A172 (cell line): ENCODE data around the gene EIF4E2. TPM values are rescaled to one million over a fixed set of nuclear protein-coding genes. Genes with fewer than 3 reads are reported as not detected.
A peak's percentile ranks its signal among the peaks of the same experiment; 100 is the strongest.

Experiments
- DNase-seq: peaks from one replicate; pipeline ENCODE4 v3.0.0-alpha.2; 2015; ENCODE audit warnings: low spot score
- total RNA-seq: library from RNA; depleted of rRNA; stranded (reverse); fragments of >200 nt; shearing (Covaris generic); gene quantifications from 2 replicates; pipeline ENCODE4 v1.2.3, GENCODE V29; 2014; rRNA removed

EIF4E2 gene
- total RNA-seq, 1 experiment from 2014 or later: 122 TPM

- no peak for DNase-seq
Measured at GRCh38 chr2:232597362-232598079, 47.0 kb downstream of the EIF4E2 start.

GRCh38 chr2:232598293-232598692 lies 47.8 kb downstream of the EIF4E2 start:
- no peak for DNase-seq

GRCh38 chr2:232600053-232600773 lies 49.7 kb downstream of the EIF4E2 start:
- DNase-seq: no peak

- DNase-seq: no peak
Measured at GRCh38 chr2:232603283-232603682, 52.8 kb downstream of the EIF4E2 start.

- no peak for DNase-seq
Measured at GRCh38 chr2:232604535-232604934, 54.0 kb downstream of the EIF4E2 start.

GRCh38 chr2:232607011-232607410 lies 56.5 kb downstream of the EIF4E2 start:
- DNase-seq: no peak

GRCh38 chr2:232609607-232610006 lies 59.1 kb downstream of the EIF4E2 start:
- no peak for DNase-seq

GRCh38 chr2:232610081-232610480 lies 59.6 kb downstream of the EIF4E2 start:
- no peak for DNase-seq

GRCh38 chr2:232611061-232611460 lies 60.6 kb downstream of the EIF4E2 start:
- no peak for DNase-seq

GRCh38 chr2:232611559-232612218 lies 61.2 kb downstream of the EIF4E2 start:
- peak; percentile 49 for DNase-seq

GRCh38 chr2:232613538-232614134 lies 63.1 kb downstream of the EIF4E2 start:
- DNase-seq: no peak

GRCh38 chr2:232615339-232615738 lies 64.8 kb downstream of the EIF4E2 start:
- DNase-seq: no peak

Other genes with a start within 250 kb of the EIF4E2 start
- gene ALPP, start 171.9 kb upstream of the EIF4E2 start, total RNA-seq: 0.84 and 2.1 TPM in 2 replicates
- 0.12 TPM in 1 of 2 replicates, not detected in the other for gene ALPG, start 143.8 kb upstream of the EIF4E2 start, total RNA-seq
- not detected in 2 replicates for gene ALPI, start 94.5 kb upstream of the EIF4E2 start, total RNA-seq
- gene ECEL1, start 62.9 kb upstream of the EIF4E2 start, total RNA-seq: not detected in 2 replicates
- not detected in 2 replicates for gene PRSS56, start 30.3 kb upstream of the EIF4E2 start, total RNA-seq
- not detected in 2 replicates for gene CHRND, start 24.5 kb upstream of the EIF4E2 start, total RNA-seq
- not detected in 2 replicates for gene CHRNG, start 11.0 kb upstream of the EIF4E2 start, total RNA-seq
- gene TIGD1, start 132 bp upstream of the EIF4E2 start, total RNA-seq: 11.5 and 11.8 TPM in 2 replicates
- gene EFHD1, start 82.9 kb downstream of the EIF4E2 start, total RNA-seq: 0.24 and 1.1 TPM in 2 replicates
- gene GIGYF2, start 146.6 kb downstream of the EIF4E2 start, total RNA-seq: 45.0 and 58.0 TPM in 2 replicates
- gene KCNJ13, start 225.9 kb downstream of the EIF4E2 start, total RNA-seq: not detected in 2 replicates